ENCODE measurements around the gene ZNF574.

The ZNF574 gene

DNA sequence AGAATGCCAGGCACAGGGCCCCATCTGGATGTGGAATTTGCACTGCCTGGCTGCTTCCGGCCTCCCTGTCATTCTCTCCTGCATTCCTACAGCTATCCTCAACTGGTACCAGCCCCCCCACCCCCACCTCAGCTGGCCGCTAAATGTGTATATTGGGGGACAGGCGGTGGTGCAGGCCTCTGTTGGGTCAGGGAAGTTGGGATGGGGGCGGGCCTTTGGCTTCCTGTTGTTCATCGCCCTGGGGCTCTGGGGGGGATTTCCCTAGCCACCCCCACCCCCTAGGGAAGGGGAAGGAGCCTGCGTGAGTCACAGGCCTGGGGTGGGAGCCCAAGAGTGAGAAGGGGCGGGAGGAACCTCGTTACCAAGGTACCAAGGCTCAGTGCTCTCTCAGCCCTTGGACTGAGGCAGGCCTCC lies 45.7 kb downstream of the ZNF574 start:
- DNase-seq (ENCODE audit: low read depth in 2 of 3, low spot score in 2 of 3): peak in 2 of 3 experiments; percentile 48 to 71

DNA sequence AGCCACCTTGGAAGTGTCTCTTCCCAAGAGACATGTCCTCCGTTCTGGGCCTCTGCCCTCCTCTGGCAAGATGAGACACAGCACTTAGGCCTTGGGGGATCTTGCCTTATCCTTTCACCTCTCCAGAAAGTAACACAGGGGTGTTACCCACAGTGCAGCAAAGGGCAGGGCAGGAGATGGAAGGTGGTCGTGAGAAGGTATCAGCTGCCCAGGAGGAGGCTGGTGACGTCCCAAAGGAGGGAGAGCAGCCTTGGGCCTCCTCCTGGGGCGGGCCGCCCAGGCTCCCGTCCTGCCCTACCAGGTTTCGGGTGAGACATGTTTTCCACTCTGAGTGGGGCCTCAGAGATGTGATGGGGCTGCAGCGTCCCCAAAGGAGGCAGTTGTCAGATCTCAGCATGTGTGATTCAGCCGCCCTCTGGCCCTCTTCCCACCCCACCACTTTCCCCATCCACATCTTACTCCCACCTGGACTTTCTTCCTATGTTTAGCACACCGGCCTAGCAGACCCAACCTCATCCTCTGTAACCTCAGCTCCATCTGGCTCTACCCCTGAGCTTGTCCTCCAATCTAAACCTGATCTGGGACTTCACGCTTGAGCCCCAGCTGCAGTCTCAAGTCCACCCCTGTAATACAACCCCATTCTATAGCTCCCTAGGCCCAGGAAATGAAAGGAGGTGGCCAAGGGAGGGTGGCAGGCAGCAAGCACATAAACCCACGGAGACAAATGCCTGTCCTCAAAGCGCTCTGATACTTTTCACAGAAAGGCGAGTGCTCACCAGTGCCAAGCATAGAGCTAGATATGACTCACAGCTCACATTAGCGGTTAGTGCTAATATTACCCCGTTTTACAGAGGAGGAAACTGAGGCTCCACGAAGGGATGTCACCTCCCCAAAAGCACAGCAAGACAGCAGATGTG lies 47.0 kb downstream of the ZNF574 start:
- peak in 2 of 3 experiments; percentile 46 to 66 for DNase-seq (ENCODE audit: low read depth in 2 of 3, low spot score in 2 of 3)

DNA sequence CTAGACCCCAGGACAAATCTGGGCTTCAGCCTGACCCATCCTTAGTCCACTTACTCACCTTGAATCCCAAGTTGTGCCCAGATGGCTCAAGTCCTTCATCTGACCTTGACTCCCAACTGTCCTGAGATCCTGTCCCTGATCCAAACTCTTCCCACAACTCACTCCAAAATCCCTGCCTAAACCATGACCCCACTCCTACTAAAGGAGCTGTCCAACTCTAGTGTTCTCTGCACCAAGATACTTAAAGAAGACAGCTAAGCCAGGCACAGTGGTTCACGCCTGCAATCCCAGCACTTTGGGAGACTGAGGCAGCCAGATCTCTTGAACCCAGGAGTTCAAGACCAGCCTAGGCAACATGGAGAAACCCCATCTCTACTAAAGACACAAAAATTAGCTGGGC lies 47.8 kb downstream of the ZNF574 start:
- no peak for DNase-seq (ENCODE audit: low read depth in 2 of 3, low spot score in 2 of 3)

DNA sequence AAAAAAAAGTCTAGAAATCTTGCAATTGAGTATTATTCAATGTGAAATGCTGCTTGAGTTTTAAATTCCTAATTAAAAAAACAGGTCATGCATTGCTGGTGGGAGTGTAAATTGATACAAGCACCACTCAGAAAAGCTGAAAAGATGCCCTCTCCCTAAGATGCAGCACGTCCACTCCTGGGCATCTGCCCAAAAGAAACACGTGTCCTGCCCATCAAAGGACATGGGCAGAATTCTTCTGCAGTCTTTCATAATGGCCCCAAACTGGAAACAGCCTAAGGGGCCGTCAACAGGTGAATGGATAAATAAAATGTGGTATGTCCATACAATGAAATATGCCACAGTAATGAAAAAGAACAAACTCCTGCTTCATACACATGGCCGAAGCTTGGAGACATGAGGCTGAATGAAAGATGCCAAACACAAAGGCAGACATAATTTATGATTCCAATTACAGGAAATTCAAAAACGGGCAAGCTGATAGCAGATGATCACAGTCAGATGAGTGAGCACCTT lies 48.5 kb downstream of the ZNF574 start:
- DNase-seq (ENCODE audit: low read depth in 2 of 3, low spot score in 2 of 3): no peak

DNA sequence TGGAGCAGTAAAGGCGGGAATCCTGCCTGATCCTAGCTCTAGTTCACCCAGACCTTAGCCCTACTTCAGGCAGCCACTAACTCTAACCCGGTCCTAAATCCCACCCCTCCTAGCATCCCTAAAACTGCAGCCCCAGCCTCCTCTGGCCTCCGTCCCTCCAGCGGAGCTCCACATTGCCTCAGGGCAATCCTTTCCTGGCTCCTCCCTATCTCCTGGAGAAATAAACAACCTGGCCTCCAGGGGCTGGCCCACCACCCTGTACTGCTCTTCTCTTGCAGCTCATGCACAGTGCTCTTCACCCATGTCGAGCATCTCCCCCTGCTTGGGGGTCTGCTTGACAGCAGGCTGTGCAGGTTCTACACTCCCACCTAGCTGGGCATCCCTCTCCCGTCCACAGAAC lies 49.6 kb downstream of the ZNF574 start:
- DNase-seq (ENCODE audit: low read depth in 2 of 3, low spot score in 2 of 3): no peak

DNA sequence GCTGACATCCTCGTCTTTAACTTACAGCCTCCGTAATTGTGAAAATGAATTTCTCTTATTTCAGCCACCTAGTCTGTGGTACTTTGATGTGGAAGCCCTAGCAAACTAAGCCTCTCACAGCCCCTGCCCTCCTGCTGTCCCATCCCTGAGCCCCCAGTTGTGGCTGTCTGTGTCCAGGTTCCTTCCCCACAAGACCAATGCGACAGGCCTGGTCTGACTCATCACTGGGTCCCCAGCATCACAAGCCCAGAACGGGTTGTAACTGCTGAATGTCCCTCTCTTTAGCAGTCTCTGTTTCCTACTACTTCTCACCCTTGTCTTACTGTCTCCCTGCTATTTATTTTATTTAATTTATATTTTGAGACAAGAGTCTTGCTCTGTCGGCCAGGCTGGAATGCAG lies 50.6 kb downstream of the ZNF574 start:
- no peak for DNase-seq (ENCODE audit: low read depth in 2 of 3, low spot score in 2 of 3)

DNA sequence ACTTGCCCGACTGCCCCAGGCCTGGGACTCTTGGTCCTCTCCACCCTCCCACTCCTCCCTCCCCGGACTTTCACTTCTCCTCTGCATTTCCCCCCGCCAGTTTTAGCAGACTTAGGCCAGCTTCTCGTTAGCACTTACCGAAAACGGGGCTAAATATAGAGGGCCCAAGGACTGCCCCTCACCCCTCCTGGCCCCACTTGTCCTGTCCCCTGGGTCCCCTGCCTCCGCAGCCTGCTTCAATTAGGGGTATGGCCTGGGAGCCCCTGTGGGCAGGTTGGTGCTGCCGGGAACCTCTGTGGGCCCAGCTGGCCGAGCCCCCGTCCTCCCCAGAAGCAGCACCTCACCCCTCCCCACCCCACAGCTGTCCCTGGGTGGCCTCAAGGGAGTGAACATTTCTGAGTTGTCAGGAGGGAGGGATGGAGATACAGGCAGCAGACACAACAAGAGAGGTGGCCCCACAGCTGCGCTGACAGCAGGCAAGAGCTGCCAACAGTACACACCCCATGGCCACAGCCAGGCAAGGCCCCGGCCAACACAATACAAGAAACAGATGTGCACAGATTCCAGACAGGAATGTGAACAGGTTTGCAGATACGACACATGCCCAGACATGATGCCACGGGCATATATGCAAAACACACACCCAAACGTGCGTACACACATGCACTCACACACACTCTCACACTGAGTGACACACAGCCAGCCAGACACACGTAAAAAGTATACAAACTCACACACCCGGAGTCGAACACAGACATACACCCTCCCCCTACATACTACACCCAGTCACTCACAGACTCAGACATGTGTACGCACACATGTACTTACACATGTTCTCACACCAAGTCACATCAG lies 53.7 kb downstream of the ZNF574 start:
- no peak for DNase-seq (ENCODE audit: low read depth in 2 of 3, low spot score in 2 of 3)

DNA sequence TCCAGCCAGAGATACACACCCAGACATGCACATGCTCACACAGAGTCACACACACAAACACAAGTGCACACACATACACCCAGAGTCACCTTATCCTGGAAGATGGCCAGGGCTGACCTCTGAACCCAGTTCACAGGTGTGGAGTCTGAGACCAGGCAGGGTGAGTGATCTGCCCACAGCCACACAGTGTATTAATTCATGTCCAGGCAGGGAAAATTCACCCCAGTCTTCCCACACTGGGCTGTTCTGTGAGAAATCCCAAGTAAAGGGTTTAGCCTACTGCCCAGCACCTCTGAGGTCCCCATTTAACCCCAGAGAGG lies 54.2 kb downstream of the ZNF574 start:
- DNase-seq (ENCODE audit: low read depth in 2 of 3, low spot score in 2 of 3): no peak

Data from activated CD8-positive, alpha-beta memory T cell treated with anti-CD3 and anti-CD28 coated beads for 48 hours (primary cell).